GM12878 (cell line): ENCODE measurements around the gene S100P. TPM values are rescaled to one million over a fixed set of nuclear protein-coding genes. Genes with fewer than 3 reads are reported as not detected.

Experiments used
- BMI1 ChIP-seq: fragments of 450-650 bp; IDR thresholded peaks from 2 replicates; pipeline ENCODE4 v1.6.1; 2016; ENCODE audit warnings: mild to moderate bottlenecking, moderate library complexity, borderline replicate concordance
- CEBPZ ChIP-seq: fragments of 150-350 bp; IDR thresholded peaks from 2 replicates; pipeline ENCODE4 v1.6.1; 2016; ENCODE audit warnings: low read depth, low read length
- FOXK2 ChIP-seq: fragments of 450-650 bp; IDR thresholded peaks from 2 replicates; pipeline ENCODE4 v1.6.1; 2017; ENCODE audit warnings: mild to moderate bottlenecking, moderate library complexity
- JUNB ChIP-seq: IDR thresholded peaks from 2 replicates; pipeline ENCODE4 v1.6.1; 2016; ENCODE audit warnings: antibody characterized with exemption, mild to moderate bottlenecking
- MTA3 ChIP-seq: IDR thresholded peaks from 2 replicates; pipeline ENCODE4 v1.6.1; 2012; ENCODE audit warnings: low read length, inconsistent platforms, borderline replicate concordance
- MXI1 ChIP-seq: fragments of 150-350 bp; IDR thresholded peaks from 2 replicates; pipeline ENCODE4 v1.6.1; 2011; ENCODE audit warnings: low read depth, mild to moderate bottlenecking, inconsistent platforms, low read length, improper control_type of control experiment
- NKRF ChIP-seq: fragments of 450-650 bp; conservative IDR thresholded peaks from 2 replicates; pipeline ENCODE4 v1.6.1; 2017; ENCODE audit warnings: mild to moderate bottlenecking, moderate library complexity
- POLR2A ChIP-seq: IDR thresholded peaks from 2 replicates; pipeline ENCODE4 v1.6.1; 2011; ENCODE audit warnings: low read depth, mild to moderate bottlenecking, low read length
- REST ChIP-seq: IDR thresholded peaks from 2 replicates; pipeline ENCODE4 v1.6.1; 2012; ENCODE audit warnings: mild to moderate bottlenecking, low read depth, low read length
- SMAD1 ChIP-seq: fragments of 450-650 bp; IDR thresholded peaks from 2 replicates; pipeline ENCODE4 v1.6.1; 2018; ENCODE audit warnings: mild to moderate bottlenecking, low read depth; ENCODE audit not compliant: partially characterized antibody
- SMAD5 ChIP-seq: IDR thresholded peaks from 2 replicates; pipeline ENCODE4 v1.6.1; 2016; ENCODE audit warnings: antibody characterized with exemption, low read depth
- SMARCA5 ChIP-seq: fragments of 450-650 bp; IDR thresholded peaks from 2 replicates; pipeline ENCODE4 v1.6.1; 2017; ENCODE audit warnings: mild to moderate bottlenecking
- TBL1XR1 ChIP-seq: IDR thresholded peaks from 2 replicates; pipeline ENCODE4 v1.6.1; 2012; ENCODE audit warnings: low read depth, low read length, improper control_type of control experiment
- ZNF274 ChIP-seq: IDR thresholded peaks from one replicate; pipeline ENCODE4 v1.8.0; 2011; ENCODE audit not compliant: insufficient read length, insufficient read depth
- ZNF384 ChIP-seq: IDR thresholded peaks from 2 replicates; pipeline ENCODE4 v1.6.1; 2012; ENCODE audit warnings: low read depth, mild to moderate bottlenecking, low read length, improper control_type of control experiment, borderline replicate concordance
- ZNF622 ChIP-seq: fragments of 450-650 bp; IDR thresholded peaks from 2 replicates; pipeline ENCODE4 v1.6.1; 2017; ENCODE audit warnings: mild to moderate bottlenecking, inconsistent platforms
- polyA plus RNA-seq, 11 experiments: library from polyadenylated mRNA; depleted of rRNA in 4 of 11; unstranded in 6 of 11; stranded (reverse) in 5 of 11; fragments of >200 nt; fragmentation: Nextera tagmentation in 4 of 11; fragmentation: Illumina TruSeq in 1 of 11; extraction: Ambion mirVana in 4 of 11; extraction: Trizol in 1 of 11; gene quantifications; 1 replicate in 1 of 11; 2 replicates in 10 of 11; pipeline versions ENCODE4 v1.2.1 to v1.2.3, GENCODE V29; 2011 to 2016; ENCODE audit warnings: inconsistent platforms in 2 of 11, missing spikeins in 2 of 11, low read depth in 1 of 11
- total RNA-seq, 4 experiments: library from RNA; depleted of rRNA in 3 of 4; stranded (reverse); fragments of >200 nt in 3 of 4; fragmentation: Illumina TruSeq in 1 of 4; extraction: Trizol in 1 of 4; gene quantifications; 2 replicates each; pipeline versions ENCODE4 v1.2.1 to v1.2.3, GENCODE V29; 2013 to 2021
- TF ChIP-seq, protein P1 (sequence below): fragments of 450-650 bp; IDR thresholded peaks from 2 replicates; pipeline ENCODE4 v1.6.1; 2017; ENCODE audit warnings: mild to moderate bottlenecking, moderate library complexity

S100P gene
- total and polyA plus RNA-seq, 10 of the 15 experiments (the other 5 are each of a cell fraction or from before 2014, with no cell fraction given), result 0.90 TPM; not detected in 9

DNA sequence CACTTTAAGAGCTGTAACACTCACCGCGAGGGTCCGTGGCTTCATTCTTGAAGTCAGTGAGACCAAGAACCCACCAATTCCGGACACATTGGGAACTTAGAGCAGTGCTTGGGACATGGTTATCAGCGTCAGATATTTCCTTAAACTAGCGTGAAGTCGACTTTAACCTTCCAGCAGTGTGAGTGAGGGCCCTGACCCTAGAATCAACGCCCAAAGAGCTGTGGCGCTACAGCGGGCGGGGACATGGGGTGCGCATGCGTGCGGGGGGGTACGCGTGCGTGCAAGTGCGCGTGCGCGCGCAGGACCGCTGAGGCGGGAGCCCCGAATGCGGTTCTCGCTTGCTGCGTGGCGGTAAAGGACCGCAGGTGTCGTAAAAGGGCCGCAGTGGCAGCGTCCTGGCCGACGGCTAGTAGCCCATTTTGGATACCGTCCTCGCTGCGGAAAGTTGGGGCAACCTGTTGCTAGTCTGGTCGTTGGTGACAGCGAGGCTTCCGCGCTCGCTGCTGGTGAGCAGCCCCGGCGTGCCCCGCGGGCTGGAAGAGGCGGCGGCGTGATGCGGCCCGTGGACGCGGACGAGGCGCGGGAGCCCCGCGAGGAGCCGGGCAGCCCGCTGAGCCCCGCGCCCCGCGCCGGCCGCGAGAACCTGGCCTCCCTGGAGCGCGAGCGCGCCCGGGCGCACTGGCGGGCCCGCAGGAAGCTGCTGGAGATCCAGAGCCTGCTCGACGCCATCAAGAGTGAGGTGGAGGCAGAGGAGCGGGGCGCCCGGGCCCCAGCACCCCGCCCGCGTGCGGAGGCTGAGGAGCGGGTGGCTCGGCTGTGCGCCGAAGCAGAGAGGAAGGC lies 19.8 kb upstream of the S100P start (continued):
- TF ChIP-seq REST (no peak), POLR2A (peak; percentile 92), SMAD1 (no peak), SMARCA5 (peak; percentile 16; the same call in 1 of the 2 replicates), ZNF622 (no peak), JUNB (no peak), SMAD5 (0 out of 2 replicates have a peak, but pooled peaks have one; percentile 22), NKRF (peak; percentile 72), FOXK2 (no peak), ZNF274 (no peak), MTA3 (no peak), CEBPZ (no peak), TBL1XR1 (no peak), MXI1 (peak; percentile 83), ZNF384 (no peak), BMI1 (no peak)
- TF ChIP-seq, protein P1, sequence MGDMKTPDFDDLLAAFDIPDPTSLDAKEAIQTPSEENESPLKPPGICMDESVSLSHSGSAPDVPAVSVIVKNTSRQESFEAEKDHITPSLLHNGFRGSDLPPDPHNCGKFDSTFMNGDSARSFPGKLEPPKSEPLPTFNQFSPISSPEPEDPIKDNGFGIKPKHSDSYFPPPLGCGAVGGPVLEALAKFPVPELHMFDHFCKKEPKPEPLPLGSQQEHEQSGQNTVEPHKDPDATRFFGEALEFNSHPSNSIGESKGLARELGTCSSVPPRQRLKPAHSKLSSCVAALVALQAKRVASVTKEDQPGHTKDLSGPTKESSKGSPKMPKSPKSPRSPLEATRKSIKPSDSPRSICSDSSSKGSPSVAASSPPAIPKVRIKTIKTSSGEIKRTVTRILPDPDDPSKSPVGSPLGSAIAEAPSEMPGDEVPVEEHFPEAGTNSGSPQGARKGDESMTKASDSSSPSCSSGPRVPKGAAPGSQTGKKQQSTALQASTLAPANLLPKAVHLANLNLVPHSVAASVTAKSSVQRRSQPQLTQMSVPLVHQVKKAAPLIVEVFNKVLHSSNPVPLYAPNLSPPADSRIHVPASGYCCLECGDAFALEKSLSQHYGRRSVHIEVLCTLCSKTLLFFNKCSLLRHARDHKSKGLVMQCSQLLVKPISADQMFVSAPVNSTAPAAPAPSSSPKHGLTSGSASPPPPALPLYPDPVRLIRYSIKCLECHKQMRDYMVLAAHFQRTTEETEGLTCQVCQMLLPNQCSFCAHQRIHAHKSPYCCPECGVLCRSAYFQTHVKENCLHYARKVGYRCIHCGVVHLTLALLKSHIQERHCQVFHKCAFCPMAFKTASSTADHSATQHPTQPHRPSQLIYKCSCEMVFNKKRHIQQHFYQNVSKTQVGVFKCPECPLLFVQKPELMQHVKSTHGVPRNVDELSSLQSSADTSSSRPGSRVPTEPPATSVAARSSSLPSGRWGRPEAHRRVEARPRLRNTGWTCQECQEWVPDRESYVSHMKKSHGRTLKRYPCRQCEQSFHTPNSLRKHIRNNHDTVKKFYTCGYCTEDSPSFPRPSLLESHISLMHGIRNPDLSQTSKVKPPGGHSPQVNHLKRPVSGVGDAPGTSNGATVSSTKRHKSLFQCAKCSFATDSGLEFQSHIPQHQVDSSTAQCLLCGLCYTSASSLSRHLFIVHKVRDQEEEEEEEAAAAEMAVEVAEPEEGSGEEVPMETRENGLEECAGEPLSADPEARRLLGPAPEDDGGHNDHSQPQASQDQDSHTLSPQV, result no peak
